OCI-LY7 (cell line): Measurements from ENCODE around the gene ARF3.

Source experiments
- CTCF ChIP-seq: fragments of 200-600 bp; sonication (generic); conservative IDR thresholded peaks from 2 replicates; pipeline ENCODE4 v1.5.1; 2014; ENCODE audit warnings: mild to moderate bottlenecking, antibody characterized with exemption, low read length, moderate library complexity, mixed read lengths
- EZH2phosphoT487 ChIP-seq: fragments of 200-600 bp; sonication (generic); IDR thresholded peaks from 2 replicates; pipeline ENCODE4 v1.6.1; 2018; ENCODE audit warnings: low read depth, borderline replicate concordance, mild to moderate bottlenecking, mixed run types, antibody characterized with exemption, low read length, moderate library complexity, mixed read lengths

- TF ChIP-seq CTCF (no peak), EZH2phosphoT487 (no peak)
Observed at GRCh38 chr12:48997719-48998496, 40.6 kb upstream of the ARF3 start.
